ENCODE measurements around the gene C1QTNF1.

C1QTNF1 gene

GRCh38 chr17:79043191-79043930 lies 19.4 kb downstream of the C1QTNF1 start:
- no peak overlapping the region for H3K4me3 ChIP-seq (ENCODE audit: low read depth, low read length)
- no peak for TF ChIP-seq CTCF (IDR thresholded peaks at IDR 0.05; ENCODE audit: low read depth, low read length)
- H3K27me3 ChIP-seq (ENCODE audit: insufficient read depth, low read depth, severe bottlenecking) = no peaks in the 10 kb centered on the region
- H3K36me3 ChIP-seq = no peaks in the 10 kb centered on the region
- no peak for DNase-seq
- H3K9me3 ChIP-seq (ENCODE audit: severe bottlenecking) = no peaks in the 10 kb centered on the region
- H3K27ac ChIP-seq = no peak overlapping the region

GRCh38 chr17:79043931-79044320 lies 20.0 kb downstream of the C1QTNF1 start:
- Histone ChIP-seq H3K27ac (no peak overlapping the region), H3K36me3 (no peaks in the 10 kb centered on the region)

GRCh38 chr17:79044462-79044861 lies 20.5 kb downstream of the C1QTNF1 start:
- no peak for TF ChIP-seq CTCF (IDR thresholded peaks at IDR 0.05; ENCODE audit: low read depth, low read length)
- no peaks in the 10 kb centered on the region for H3K27me3 ChIP-seq (ENCODE audit: insufficient read depth, low read depth, severe bottlenecking)
- DNase-seq = no peak

More at GRCh38 chr17:79043931-79044320, 20.0 kb downstream of the C1QTNF1 start:
- Histone ChIP-seq H3K4me3 (ENCODE audit: low read depth, low read length) (no peak overlapping the region), H3K27me3 (ENCODE audit: insufficient read depth, low read depth, severe bottlenecking) (no peaks in the 10 kb centered on the region), H3K9me3 (ENCODE audit: severe bottlenecking) (no peaks in the 10 kb centered on the region)
- TF ChIP-seq CTCF (IDR thresholded peaks at IDR 0.05; ENCODE audit: low read depth, low read length) = 0 out of 2 replicates have a peak, but pooled peaks have one; percentile 3
- no peak for DNase-seq

GRCh38 chr17:79045001-79045729 lies 21.2 kb downstream of the C1QTNF1 start:
- DNase-seq = no peak
- H3K27ac ChIP-seq = no peak overlapping the region
- no peak for TF ChIP-seq CTCF (IDR thresholded peaks at IDR 0.05; ENCODE audit: low read depth, low read length)
- H3K9me3 ChIP-seq (ENCODE audit: severe bottlenecking) = no peaks in the 10 kb centered on the region
- no peaks in the 10 kb centered on the region for H3K36me3 ChIP-seq
- no peaks in the 10 kb centered on the region for H3K27me3 ChIP-seq (ENCODE audit: insufficient read depth, low read depth, severe bottlenecking)
- no peak overlapping the region for H3K4me3 ChIP-seq (ENCODE audit: low read depth, low read length)

More at GRCh38 chr17:79044462-79044861, 20.5 kb downstream of the C1QTNF1 start:
- Histone ChIP-seq H3K27ac (no peak overlapping the region), H3K4me3 (ENCODE audit: low read depth, low read length) (no peak overlapping the region), H3K9me3 (ENCODE audit: severe bottlenecking) (no peaks in the 10 kb centered on the region), H3K36me3 (no peaks in the 10 kb centered on the region)

- Histone ChIP-seq H3K9me3 (ENCODE audit: severe bottlenecking) (no peaks in the 10 kb centered on the region), H3K4me3 (ENCODE audit: low read depth, low read length) (no peak overlapping the region), H3K36me3 (no peaks in the 10 kb centered on the region), H3K27ac (no peak overlapping the region), H3K27me3 (ENCODE audit: insufficient read depth, low read depth, severe bottlenecking) (no peaks in the 10 kb centered on the region)
- DNase-seq = peak; percentile 87
- peak; percentile 99 for TF ChIP-seq CTCF (IDR thresholded peaks at IDR 0.05; ENCODE audit: low read depth, low read length)
These were observed 21.9 kb downstream of the C1QTNF1 start for GRCh38 chr17:79045842-79046196.

Measured in WERI-Rb-1 (cell line).